ENCODE results near the gene RWDD4. TPM values are rescaled to one million over a fixed set of nuclear protein-coding genes. Genes with fewer than 3 reads are reported as not detected.

RWDD4 gene
- total RNA-seq, 2 donors from 2014 or later = 24.4 to 27.6 TPM

DNA sequence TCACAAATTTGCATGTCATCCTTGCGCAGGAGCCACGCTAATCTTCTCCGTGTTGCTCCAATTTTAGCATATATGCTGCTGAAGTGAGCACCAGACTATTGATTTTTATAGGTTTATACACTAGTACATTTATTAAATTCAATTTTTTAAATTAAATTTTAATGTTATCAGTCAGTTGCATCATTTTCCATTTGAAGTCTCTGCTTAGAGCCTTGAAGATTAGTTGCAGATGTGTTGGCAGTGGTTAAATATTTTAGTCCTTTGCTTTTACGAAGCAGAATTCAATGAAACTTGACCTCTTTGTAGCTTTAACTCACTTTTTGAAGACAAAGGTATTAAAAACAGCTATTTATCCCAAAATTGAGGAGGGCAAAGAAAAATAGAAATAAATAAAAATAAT lies 16.6 kb upstream of the RWDD4 start:
- intact Hi-C loops (cut with DNase I) = no loop called here
- Histone ChIP-seq H3K36me3 (no peaks in the 10 kb centered on the region), H3K9me3 (no peaks in the 10 kb centered on the region), H3K4me1 (replicated peaks) (peaks cover 3% of the 10 kb centered on the region), H3K27ac (no peak overlapping the region), H3K4me3 (no peak overlapping the region), H3K27me3 (replicated peaks; ENCODE audit: insufficient read depth) (no peaks in the 10 kb centered on the region)
- DNase-seq (ENCODE audit: low spot score) = no peak
- WGBS = 80% methylated on average over 4 of the region's 4 CpGs
- TF ChIP-seq, protein P1, sequence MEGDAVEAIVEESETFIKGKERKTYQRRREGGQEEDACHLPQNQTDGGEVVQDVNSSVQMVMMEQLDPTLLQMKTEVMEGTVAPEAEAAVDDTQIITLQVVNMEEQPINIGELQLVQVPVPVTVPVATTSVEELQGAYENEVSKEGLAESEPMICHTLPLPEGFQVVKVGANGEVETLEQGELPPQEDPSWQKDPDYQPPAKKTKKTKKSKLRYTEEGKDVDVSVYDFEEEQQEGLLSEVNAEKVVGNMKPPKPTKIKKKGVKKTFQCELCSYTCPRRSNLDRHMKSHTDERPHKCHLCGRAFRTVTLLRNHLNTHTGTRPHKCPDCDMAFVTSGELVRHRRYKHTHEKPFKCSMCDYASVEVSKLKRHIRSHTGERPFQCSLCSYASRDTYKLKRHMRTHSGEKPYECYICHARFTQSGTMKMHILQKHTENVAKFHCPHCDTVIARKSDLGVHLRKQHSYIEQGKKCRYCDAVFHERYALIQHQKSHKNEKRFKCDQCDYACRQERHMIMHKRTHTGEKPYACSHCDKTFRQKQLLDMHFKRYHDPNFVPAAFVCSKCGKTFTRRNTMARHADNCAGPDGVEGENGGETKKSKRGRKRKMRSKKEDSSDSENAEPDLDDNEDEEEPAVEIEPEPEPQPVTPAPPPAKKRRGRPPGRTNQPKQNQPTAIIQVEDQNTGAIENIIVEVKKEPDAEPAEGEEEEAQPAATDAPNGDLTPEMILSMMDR (IDR thresholded peaks at IDR 0.05) = no peak
- TF ChIP-seq POLR2AphosphoS5 (IDR thresholded peaks at IDR 0.05) (no peak), POLR2A (IDR thresholded peaks at IDR 0.05) (no peak)

DNA sequence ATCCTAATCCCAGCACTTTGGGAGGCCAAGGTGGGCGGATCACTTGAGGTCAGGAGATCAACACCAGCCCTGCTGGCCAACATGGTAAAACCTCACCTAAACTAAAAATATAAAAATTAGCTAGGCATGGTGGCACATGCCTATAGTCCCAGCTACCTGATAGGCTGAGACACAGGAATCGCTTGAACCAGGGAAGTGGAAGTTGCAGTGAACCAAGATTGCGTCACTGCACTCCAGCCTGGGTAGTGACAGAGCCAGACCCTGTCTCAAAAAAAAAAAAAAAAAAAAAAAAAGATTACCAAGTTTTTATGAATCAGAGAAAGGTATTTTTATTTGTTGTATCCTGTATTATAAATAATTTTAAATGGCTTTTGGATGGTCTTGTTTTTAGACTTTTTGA lies 15.2 kb upstream of the RWDD4 start:
- H3K4me1 ChIP-seq (replicated peaks) = peaks cover 3% of the 10 kb centered on the region
- no peaks in the 10 kb centered on the region for H3K9me3 ChIP-seq
- no peaks in the 10 kb centered on the region for H3K27me3 ChIP-seq (replicated peaks; ENCODE audit: insufficient read depth)
- no peak overlapping the region for H3K4me3 ChIP-seq
- no peak overlapping the region for H3K27ac ChIP-seq
- TF ChIP-seq POLR2AphosphoS5 (IDR thresholded peaks at IDR 0.05) = no peak
- TF ChIP-seq, protein P1 (IDR thresholded peaks at IDR 0.05) = no peak
- 65% methylated on average over 3 of the region's 3 CpGs for WGBS
- intact Hi-C loops (cut with DNase I) = no loop called here
- DNase-seq (ENCODE audit: low spot score) = no peak
- H3K36me3 ChIP-seq = no peaks in the 10 kb centered on the region

GRCh38 chr4:183670960-183671555 lies 12.1 kb upstream of the RWDD4 start:
- H3K27ac ChIP-seq = no peak overlapping the region
- intact Hi-C loops (cut with DNase I) = no loop called here
- no peaks in the 10 kb centered on the region for H3K9me3 ChIP-seq
- H3K4me3 ChIP-seq = no peak overlapping the region
- peaks cover 3% of the 10 kb centered on the region for H3K4me1 ChIP-seq (replicated peaks)
- no peak for TF ChIP-seq POLR2AphosphoS5 (IDR thresholded peaks at IDR 0.05)
- TF ChIP-seq, protein P1 (IDR thresholded peaks at IDR 0.05) = no peak
- TF ChIP-seq POLR2A (IDR thresholded peaks at IDR 0.05) = no peak
- 86% methylated on average over 12 of the region's 12 CpGs for WGBS
- no peaks in the 10 kb centered on the region for H3K36me3 ChIP-seq
- no peak for DNase-seq (ENCODE audit: low spot score)
- H3K27me3 ChIP-seq (replicated peaks; ENCODE audit: insufficient read depth) = no peaks in the 10 kb centered on the region

DNA sequence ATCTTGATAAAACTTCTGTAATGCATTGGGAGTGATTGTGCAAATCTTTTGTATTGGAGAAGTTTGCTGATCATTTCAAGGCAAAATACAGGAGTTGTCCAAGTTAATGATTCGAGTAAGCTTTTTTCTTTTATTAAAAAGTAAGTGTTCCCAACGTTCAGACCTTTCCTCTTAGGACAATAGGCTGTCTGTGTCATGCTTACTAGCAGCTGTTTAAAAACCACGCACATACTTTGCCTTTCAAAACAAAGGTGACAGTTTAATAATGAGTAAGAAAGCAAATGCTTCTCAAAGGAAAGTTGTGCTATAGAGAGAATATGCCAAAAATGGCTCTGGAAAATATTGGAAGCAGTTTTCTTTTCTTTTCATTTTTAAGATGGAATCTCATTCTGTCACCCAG lies 11.3 kb upstream of the RWDD4 start:
- no peak overlapping the region for H3K4me3 ChIP-seq
- no peak overlapping the region for H3K27ac ChIP-seq
- DNase-seq (ENCODE audit: low spot score) = no peak
- peaks cover 3% of the 10 kb centered on the region for H3K4me1 ChIP-seq (replicated peaks)
- no peaks in the 10 kb centered on the region for H3K27me3 ChIP-seq (replicated peaks; ENCODE audit: insufficient read depth)
- TF ChIP-seq, protein P1 (IDR thresholded peaks at IDR 0.05) = no peak
- TF ChIP-seq POLR2AphosphoS5 (IDR thresholded peaks at IDR 0.05) (no peak), POLR2A (IDR thresholded peaks at IDR 0.05) (no peak)
- 32% methylated on average over 3 of the region's 3 CpGs for WGBS
- no peaks in the 10 kb centered on the region for H3K9me3 ChIP-seq
- intact Hi-C loops (cut with DNase I) = no loop called here
- H3K36me3 ChIP-seq = no peaks in the 10 kb centered on the region

DNA sequence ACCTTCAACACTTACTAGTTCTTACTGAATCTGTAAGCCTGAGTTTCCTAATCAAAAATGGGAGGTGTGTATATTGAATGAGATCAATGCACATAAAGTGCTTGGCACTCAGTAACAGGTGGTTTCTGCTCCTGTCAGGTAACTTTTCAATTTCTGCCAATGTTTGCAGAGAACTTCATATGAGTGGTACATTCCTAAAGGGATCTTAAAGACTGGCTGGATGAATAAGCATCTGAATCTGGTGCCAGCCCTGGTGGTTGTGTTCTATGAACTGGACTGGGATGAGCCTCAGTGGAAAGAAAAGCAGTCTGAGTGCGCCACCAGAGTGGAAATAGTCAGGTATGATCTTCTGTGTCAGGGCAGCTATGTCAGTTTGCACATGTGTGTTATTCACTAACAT lies 7.1 kb upstream of the RWDD4 start:
- Histone ChIP-seq H3K9me3 (no peaks in the 10 kb centered on the region), H3K4me1 (replicated peaks) (no peaks in the 10 kb centered on the region), H3K4me3 (no peak overlapping the region), H3K27me3 (replicated peaks; ENCODE audit: insufficient read depth) (no peaks in the 10 kb centered on the region), H3K36me3 (no peaks in the 10 kb centered on the region), H3K27ac (no peak overlapping the region)
- TF ChIP-seq POLR2AphosphoS5 (IDR thresholded peaks at IDR 0.05) = no peak
- TF ChIP-seq, protein P1 (IDR thresholded peaks at IDR 0.05) = no peak
- TF ChIP-seq POLR2A (IDR thresholded peaks at IDR 0.05) = no peak
- intact Hi-C loops (cut with DNase I) = no loop called here
- DNase-seq (ENCODE audit: low spot score) = no peak
- 100% methylated on average over 1 of the region's 1 CpG for WGBS

Measured in prostate gland (tissue), 2 donors.